ENCODE data around the gene SLC66A2.

Gene SLC66A2

DNA sequence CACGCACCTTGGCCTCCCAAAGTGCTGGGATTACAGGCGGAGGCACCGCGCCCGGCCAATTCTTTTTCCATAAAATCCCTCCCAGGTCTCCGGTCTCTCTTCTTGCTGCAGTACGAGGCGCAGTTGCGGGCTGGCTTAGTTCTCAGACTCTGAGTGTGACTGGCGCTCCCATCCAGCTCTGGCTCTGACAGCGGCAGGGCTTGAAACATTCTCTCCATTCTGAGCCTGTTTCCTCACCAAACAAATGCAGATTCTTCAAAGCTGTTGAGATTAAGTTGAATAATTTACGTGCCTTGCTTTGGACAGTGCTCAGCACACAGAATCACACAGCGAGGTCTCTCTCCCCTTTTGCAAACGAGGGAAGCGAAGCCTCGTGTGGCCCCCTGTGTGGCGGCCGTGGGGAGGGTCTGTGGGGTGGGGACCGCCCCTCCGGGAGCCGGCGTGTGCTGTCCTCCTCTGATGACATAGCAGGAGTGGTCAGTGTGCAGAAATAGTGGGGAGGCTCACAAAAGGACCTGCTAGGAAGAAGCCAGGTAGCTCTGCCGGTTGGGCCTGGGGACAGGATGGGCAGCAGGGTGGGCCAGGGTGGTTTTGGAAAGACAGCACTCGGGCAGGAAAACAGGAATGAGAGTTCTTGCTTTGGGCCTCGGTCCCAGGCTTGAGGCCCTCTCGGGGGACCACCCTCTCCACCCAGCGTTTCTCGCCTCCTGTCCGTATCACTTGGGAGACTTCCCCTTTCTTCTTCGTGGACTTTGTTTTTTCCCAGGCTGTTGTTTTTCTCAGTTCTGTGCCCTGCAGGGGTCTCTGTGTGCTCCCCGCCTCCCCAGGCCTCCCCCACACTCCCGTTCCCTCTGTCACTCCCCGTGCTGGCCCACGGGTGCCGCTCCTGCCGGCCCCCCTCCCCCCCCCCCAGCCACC lies 78.7 kb downstream of the SLC66A2 start:
- DNase-seq (ENCODE audit: low read depth): no peak
- no peak overlapping the region for H3K4me3 ChIP-seq (ENCODE audit: low read length)
- TF ChIP-seq, protein P1, sequence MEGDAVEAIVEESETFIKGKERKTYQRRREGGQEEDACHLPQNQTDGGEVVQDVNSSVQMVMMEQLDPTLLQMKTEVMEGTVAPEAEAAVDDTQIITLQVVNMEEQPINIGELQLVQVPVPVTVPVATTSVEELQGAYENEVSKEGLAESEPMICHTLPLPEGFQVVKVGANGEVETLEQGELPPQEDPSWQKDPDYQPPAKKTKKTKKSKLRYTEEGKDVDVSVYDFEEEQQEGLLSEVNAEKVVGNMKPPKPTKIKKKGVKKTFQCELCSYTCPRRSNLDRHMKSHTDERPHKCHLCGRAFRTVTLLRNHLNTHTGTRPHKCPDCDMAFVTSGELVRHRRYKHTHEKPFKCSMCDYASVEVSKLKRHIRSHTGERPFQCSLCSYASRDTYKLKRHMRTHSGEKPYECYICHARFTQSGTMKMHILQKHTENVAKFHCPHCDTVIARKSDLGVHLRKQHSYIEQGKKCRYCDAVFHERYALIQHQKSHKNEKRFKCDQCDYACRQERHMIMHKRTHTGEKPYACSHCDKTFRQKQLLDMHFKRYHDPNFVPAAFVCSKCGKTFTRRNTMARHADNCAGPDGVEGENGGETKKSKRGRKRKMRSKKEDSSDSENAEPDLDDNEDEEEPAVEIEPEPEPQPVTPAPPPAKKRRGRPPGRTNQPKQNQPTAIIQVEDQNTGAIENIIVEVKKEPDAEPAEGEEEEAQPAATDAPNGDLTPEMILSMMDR (conservative IDR thresholded peaks at IDR 0.05; ENCODE audit: low read depth, low read length): no peak

DNA sequence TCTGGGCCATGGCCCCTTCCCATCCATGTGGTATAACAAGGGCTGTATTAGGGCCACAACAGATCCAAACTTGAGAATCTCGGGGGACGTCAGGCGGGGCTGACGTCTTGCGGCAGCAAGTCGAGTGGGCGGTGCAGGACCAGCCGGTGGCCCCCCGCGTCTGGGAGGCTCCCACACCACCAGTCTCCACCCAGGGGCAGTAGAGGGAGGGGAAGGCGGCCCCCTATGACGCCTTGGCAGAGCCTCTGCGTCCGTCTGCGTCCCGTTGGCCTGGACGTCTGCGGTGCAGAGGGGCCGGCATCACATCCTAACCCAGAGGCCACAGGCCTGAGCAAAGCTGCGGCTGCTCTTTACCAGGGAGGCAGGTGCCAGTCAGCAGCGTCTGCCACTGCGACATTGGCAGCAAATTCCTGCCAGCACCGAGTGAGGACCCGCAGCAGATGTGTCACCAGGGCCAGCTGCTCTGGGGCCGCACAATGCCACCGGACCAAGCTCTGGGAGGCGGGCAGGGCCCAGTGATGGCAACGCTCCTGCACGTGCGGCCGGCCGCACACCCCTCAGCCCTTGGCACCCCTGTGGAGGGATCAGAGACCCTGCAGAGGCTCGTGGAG lies 79.9 kb downstream of the SLC66A2 start:
- TF ChIP-seq, protein P1 (conservative IDR thresholded peaks at IDR 0.05; ENCODE audit: low read depth, low read length): no peak
- DNase-seq (ENCODE audit: low read depth): no peak
- no peak overlapping the region for H3K4me3 ChIP-seq (ENCODE audit: low read length)

DNA sequence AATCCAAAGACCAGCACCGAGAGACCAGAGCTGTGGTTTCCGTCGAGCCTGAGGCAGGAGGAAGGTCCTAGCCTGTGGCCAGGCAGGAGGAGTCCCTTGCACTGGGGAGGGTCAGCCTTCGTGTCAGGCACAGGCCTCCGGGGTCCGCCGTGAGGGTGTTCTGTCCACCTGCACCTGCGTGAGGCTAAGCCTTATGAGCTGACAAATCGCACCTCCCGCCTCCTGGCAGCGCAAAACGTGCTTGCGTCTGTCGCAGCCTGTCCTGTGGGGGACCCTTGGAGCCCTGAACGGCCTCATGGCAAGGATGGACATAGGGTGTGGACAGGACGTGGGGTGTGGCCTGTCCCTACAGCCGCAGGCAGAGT lies 80.4 kb downstream of the SLC66A2 start:
- DNase-seq (ENCODE audit: low read depth): no peak
- no peak overlapping the region for H3K4me3 ChIP-seq (ENCODE audit: low read length)
- TF ChIP-seq, protein P1 (conservative IDR thresholded peaks at IDR 0.05; ENCODE audit: low read depth, low read length): no peak

DNA sequence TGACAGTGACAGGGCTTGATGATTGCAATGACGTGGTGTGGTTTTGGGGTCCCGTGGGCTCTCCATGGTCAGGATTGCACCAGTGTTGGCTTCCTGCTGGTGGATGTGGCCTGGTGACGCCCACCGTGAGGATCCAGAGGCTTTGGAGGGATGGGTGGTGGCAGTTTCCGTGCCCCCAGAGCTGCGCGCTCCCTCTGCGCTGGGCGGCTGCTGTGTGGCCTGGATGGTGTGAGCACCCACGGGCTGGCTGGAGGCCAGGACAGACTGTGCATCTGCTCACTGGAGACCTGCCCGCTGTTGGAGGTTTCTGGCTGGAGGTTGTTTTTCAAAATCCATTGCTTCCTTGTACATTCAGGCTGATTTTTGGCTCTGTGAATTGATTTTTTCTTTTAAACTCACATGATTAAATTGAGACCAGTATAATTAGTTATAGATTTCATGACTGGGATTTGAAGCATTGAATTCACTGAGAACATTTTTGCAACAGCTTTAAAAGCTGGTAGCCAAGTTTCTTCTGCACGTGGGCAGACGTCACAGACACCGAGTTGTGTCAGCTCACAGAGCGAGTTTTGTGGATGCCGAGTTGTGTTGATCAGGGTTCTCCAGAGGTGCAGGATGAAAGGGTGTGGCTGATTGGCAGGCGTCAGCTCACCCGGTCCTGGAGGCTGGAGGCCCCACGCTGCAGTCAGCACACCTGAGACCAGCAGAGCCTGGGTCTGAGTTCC lies 81.0 kb downstream of the SLC66A2 start:
- H3K4me3 ChIP-seq (ENCODE audit: low read length): no peak overlapping the region
- TF ChIP-seq, protein P1 (conservative IDR thresholded peaks at IDR 0.05; ENCODE audit: low read depth, low read length): no peak
- no peak for DNase-seq (ENCODE audit: low read depth)

DNA sequence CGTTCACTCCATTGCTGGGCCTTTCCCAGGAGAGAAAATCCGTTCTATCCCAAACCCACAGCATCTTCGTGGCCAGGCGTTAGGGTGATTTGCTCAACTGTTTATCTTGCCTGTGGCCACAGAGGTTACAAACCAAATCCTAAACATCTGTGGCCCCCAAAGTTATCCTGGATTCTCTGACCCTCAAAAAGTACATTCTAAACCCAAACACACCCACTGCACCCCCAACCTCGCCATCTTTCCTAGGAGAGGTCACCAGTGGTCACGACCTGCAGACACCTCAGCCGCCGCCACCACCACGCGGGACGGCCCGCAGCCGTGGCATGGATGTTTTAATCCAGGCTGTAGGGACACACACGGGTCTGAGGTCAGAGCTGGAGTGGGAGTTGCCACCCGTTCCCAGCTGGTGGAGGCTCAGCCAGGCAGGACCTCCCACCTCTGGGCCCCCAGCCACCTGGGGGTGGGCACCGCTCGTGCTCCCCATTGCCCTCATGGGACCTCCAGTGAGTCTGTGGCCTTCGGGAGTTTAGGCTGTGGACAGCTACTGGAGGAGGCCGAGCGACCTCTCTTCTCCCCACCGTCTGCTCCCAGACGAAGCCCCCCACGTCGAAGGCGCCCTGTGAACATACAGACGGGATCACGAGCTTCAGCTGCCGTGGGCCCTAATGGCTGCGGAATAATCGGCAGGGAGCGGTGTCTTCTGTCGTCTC lies 81.7 kb downstream of the SLC66A2 start:
- TF ChIP-seq, protein P1 (conservative IDR thresholded peaks at IDR 0.05; ENCODE audit: low read depth, low read length): no peak
- DNase-seq (ENCODE audit: low read depth): no peak
- H3K4me3 ChIP-seq (ENCODE audit: low read length): no peak overlapping the region

DNA sequence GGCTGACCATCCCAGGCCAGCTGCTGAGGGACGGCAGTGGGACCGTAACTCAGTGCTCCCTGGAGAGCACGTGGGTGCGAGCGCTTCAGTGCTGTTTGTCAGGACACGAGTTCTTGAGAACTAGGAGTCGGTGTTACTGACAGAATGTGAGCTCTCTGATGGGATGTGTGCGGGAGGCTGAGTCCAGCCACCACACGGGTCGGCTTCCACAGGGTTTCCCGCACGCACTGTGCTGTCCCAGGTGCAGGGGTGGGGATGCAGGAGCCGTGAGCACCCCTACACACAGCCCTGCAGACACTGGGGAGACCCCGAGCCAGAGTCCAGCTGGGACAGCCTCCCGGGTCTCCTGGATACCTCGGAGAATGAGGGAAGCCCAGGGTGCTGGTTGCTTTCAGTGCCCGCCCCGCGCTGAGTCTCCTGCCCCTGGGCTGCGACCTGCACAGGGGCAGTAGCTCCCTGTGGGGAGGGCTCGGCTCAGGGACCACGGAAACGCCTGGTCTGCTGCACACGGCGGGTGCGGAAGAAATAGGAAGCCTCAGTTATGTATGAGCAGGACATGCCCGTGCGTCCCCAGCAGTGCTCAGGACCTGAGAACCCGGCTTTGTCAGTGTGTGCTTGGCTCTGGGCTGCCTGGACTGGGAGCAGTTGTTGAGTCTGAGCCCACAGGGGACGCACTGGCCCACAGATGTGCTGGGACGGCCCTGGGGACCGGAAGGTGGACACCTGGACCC lies 82.5 kb downstream of the SLC66A2 start:
- TF ChIP-seq, protein P1 (conservative IDR thresholded peaks at IDR 0.05; ENCODE audit: low read depth, low read length): no peak
- DNase-seq (ENCODE audit: low read depth): no peak
- H3K4me3 ChIP-seq (ENCODE audit: low read length): no peak overlapping the region

Data from retinal pigment epithelial cell (primary cell).